ENCODE measurements around the gene LSR. TPM values are rescaled to one million over a fixed set of nuclear protein-coding genes. Genes with fewer than 3 reads are reported as not detected.

Gene LSR
- polyA plus RNA-seq, 1 experiment, result 0.32 TPM

- H3K27me3 ChIP-seq (ENCODE audit: control insufficient read depth, insufficient read depth, low read length), result peaks cover 3% of the 10 kb centered on the region
- TF ChIP-seq CTCF (IDR thresholded peaks at IDR 0.05; ENCODE audit: low read depth, low read length), result no peak
- no peak overlapping the region for H3K27ac ChIP-seq (ENCODE audit: low read depth, low read length)
- no peak for DNase-seq (ENCODE audit: low read depth, low spot score)
- CTCF ChIA-PET, result no interaction called here
- H3K9me3 ChIP-seq (ENCODE audit: control insufficient read depth, insufficient read depth, low read length), result no peaks in the 10 kb centered on the region
- POLR2A ChIA-PET, result no interaction called here
- H3K4me3 ChIP-seq (ENCODE audit: low read depth, low read length), result no peak overlapping the region
Measured at GRCh38 chr19:35205733-35206323, 43.0 kb upstream of the LSR start.

DNA sequence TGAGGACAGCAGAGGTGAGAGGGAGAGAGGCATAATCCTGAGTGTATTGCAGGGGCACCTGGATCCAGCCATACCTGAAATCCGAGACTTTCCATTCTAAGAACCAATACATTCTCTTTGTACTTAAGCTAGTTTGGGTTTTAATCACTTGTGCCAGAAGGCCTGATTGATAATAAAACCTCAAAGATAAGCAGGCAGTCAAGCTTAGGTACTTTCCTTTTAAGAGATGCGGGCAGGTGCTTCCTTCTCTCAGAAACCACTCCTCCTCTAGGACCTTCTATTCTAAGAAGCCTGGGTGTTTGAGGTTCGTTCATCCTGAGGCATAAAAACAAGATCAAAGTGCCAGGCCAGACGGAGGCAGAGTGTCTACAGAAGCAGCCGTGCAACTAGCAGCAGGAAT lies 42.4 kb upstream of the LSR start:
- POLR2A ChIA-PET, result no interaction called here
- DNase-seq (ENCODE audit: low read depth, low spot score), result no peak
- H3K27me3 ChIP-seq (ENCODE audit: control insufficient read depth, insufficient read depth, low read length), result peaks cover 3% of the 10 kb centered on the region
- no peak overlapping the region for H3K4me3 ChIP-seq (ENCODE audit: low read depth, low read length)
- CTCF ChIA-PET, result no interaction called here
- H3K9me3 ChIP-seq (ENCODE audit: control insufficient read depth, insufficient read depth, low read length), result no peaks in the 10 kb centered on the region
- no peak overlapping the region for H3K27ac ChIP-seq (ENCODE audit: low read depth, low read length)
- no peak for TF ChIP-seq CTCF (IDR thresholded peaks at IDR 0.05; ENCODE audit: low read depth, low read length)

- ChIA-PET CTCF (interaction anchor here (0.6 kb wide), 1 partner anchor 740 kb away, joined by 4 read pairs; no protein-coding TSS in a partner anchor), POLR2A (no interaction called here)
- H3K4me3 ChIP-seq (ENCODE audit: low read depth, low read length), result no peak overlapping the region
- peaks cover 3% of the 10 kb centered on the region for H3K27me3 ChIP-seq (ENCODE audit: control insufficient read depth, insufficient read depth, low read length)
- TF ChIP-seq CTCF (IDR thresholded peaks at IDR 0.05; ENCODE audit: low read depth, low read length), result no peak
- DNase-seq (ENCODE audit: low read depth, low spot score), result no peak
- H3K9me3 ChIP-seq (ENCODE audit: control insufficient read depth, insufficient read depth, low read length), result no peaks in the 10 kb centered on the region
- H3K27ac ChIP-seq (ENCODE audit: low read depth, low read length), result no peak overlapping the region
Measured at GRCh38 chr19:35206855-35207254, 41.9 kb upstream of the LSR start.

- no peak for DNase-seq (ENCODE audit: low read depth, low spot score)
- ChIA-PET CTCF (interaction anchor here (0.6 kb wide), 1 partner anchor 740 kb away, joined by 4 read pairs; no protein-coding TSS in a partner anchor), POLR2A (no interaction called here)
- H3K27me3 ChIP-seq (ENCODE audit: control insufficient read depth, insufficient read depth, low read length), result peaks cover 3% of the 10 kb centered on the region
- H3K27ac ChIP-seq (ENCODE audit: low read depth, low read length), result no peak overlapping the region
- no peak overlapping the region for H3K4me3 ChIP-seq (ENCODE audit: low read depth, low read length)
- TF ChIP-seq CTCF (IDR thresholded peaks at IDR 0.05; ENCODE audit: low read depth, low read length), result no peak
- H3K9me3 ChIP-seq (ENCODE audit: control insufficient read depth, insufficient read depth, low read length), result no peaks in the 10 kb centered on the region
Measured at GRCh38 chr19:35207391-35207871, 41.4 kb upstream of the LSR start.

GRCh38 chr19:35208121-35208520 lies 40.7 kb upstream of the LSR start:
- Histone ChIP-seq H3K27me3 (ENCODE audit: control insufficient read depth, insufficient read depth, low read length) (peaks cover 3% of the 10 kb centered on the region), H3K4me3 (ENCODE audit: low read depth, low read length) (no peak overlapping the region), H3K9me3 (ENCODE audit: control insufficient read depth, insufficient read depth, low read length) (no peaks in the 10 kb centered on the region), H3K27ac (ENCODE audit: low read depth, low read length) (no peak overlapping the region)
- TF ChIP-seq CTCF (IDR thresholded peaks at IDR 0.05; ENCODE audit: low read depth, low read length), result no peak
- POLR2A ChIA-PET, result no interaction called here
- CTCF ChIA-PET, result no interaction called here
- no peak for DNase-seq (ENCODE audit: low read depth, low spot score)

Measured in AG04450 (cell line).